GM23338 (cell line): Measurements from ENCODE around the gene STK38. TPM values are rescaled to one million over a fixed set of nuclear protein-coding genes. Genes with fewer than 3 reads are reported as not detected.

Experiments
- ATAC-seq: fragments of 200-7000 bp; cut with Tn5 transposase; 3 replicates; pipeline ENCODE4 v1.9.1; 2020
- DNase-seq: peaks from one replicate; pipeline ENCODE4 v3.0.0-alpha.2; 2015; ENCODE audit warnings: low spot score
- H2AFZ ChIP-seq: fragments of 200-600 bp; sonication (generic); 2 replicates; pipeline ENCODE4 v1.8.0; 2016; ENCODE audit warnings: antibody characterized with exemption, mild to moderate bottlenecking, moderate library complexity
- H3F3A ChIP-seq: fragments of 200-600 bp; sonication (generic); replicated peaks from 2 replicates; pipeline ENCODE4 v1.8.0; 2017; ENCODE audit warnings: antibody characterized with exemption, mixed run types, low read depth
- H3K27ac ChIP-seq: fragments of 200-600 bp; sonication (generic); 2 replicates; pipeline ENCODE4 v1.6.1; 2016; ENCODE audit warnings: low read depth
- H3K27me3 ChIP-seq: fragments of 200-600 bp; sonication (generic); 2 replicates; pipeline ENCODE4 v1.8.0; 2016; ENCODE audit warnings: mild to moderate bottlenecking, mixed run types, moderate library complexity; ENCODE audit not compliant: insufficient read depth
- H3K36me3 ChIP-seq: fragments of 200-600 bp; sonication (generic); 2 replicates; pipeline ENCODE4 v1.8.0; 2016; ENCODE audit warnings: mild to moderate bottlenecking; ENCODE audit not compliant: insufficient read depth
- H3K4me1 ChIP-seq: fragments of 200-600 bp; sonication (generic); 2 replicates; pipeline ENCODE4 v1.8.0; 2016; ENCODE audit warnings: mild to moderate bottlenecking, moderate library complexity; ENCODE audit not compliant: insufficient read depth
- H3K4me2 ChIP-seq: fragments of 200-600 bp; sonication (generic); 2 replicates; pipeline ENCODE4 v1.7.1; 2017; ENCODE audit warnings: mixed run types
- H3K4me3 ChIP-seq: fragments of 200-600 bp; sonication (generic); 2 replicates; pipeline ENCODE4 v1.6.1; 2016; ENCODE audit warnings: mixed run types
- H3K79me2 ChIP-seq: fragments of 200-600 bp; sonication (generic); replicated peaks from 2 replicates; pipeline ENCODE4 v1.8.0; 2017; ENCODE audit warnings: mild to moderate bottlenecking; ENCODE audit not compliant: insufficient read depth
- H3K9me2 ChIP-seq: fragments of 200-600 bp; sonication (generic); 2 replicates; pipeline ENCODE4 v1.8.0; 2017; ENCODE audit not compliant: insufficient read depth
- H4K20me1 ChIP-seq: fragments of 200-600 bp; sonication (generic); replicated peaks from 2 replicates; pipeline ENCODE4 v1.8.0; 2017; ENCODE audit warnings: mild to moderate bottlenecking; ENCODE audit not compliant: insufficient read depth
- H3K27ac Mint-ChIP-seq: 2 replicates; pipeline ENCODE4 v1.8.0; 2020; ENCODE audit warnings: inconsistent platforms, mild to moderate bottlenecking, moderate library complexity, mixed read lengths
- H3K27me3 Mint-ChIP-seq: 3 replicates; pipeline ENCODE4 v1.8.0; 2022; ENCODE audit warnings: low read depth, mild to moderate bottlenecking, moderate library complexity, mixed read lengths, inconsistent platforms; ENCODE audit not compliant: insufficient read depth, poor library complexity
- H3K36me3 Mint-ChIP-seq: 3 replicates; pipeline ENCODE4 v1.8.0; 2021; ENCODE audit warnings: low read depth, mild to moderate bottlenecking, inconsistent platforms, moderate library complexity, mixed read lengths
- H3K4me1 Mint-ChIP-seq: 3 replicates; pipeline ENCODE4 v1.8.0; 2020; ENCODE audit warnings: mild to moderate bottlenecking, inconsistent platforms, mixed read lengths
- H3K4me3 Mint-ChIP-seq: 3 replicates; pipeline ENCODE4 v1.8.0; 2021; ENCODE audit warnings: moderate library complexity, mild to moderate bottlenecking, inconsistent platforms, mixed read lengths
- H3K9me3 Mint-ChIP-seq: 3 replicates; pipeline ENCODE4 v1.8.0; 2020; ENCODE audit warnings: moderate library complexity, mild to moderate bottlenecking, inconsistent platforms, mixed read lengths
- CTCF ChIP-seq, 2 experiments: fragments of 200-600 bp in 1 of 2; sonication (generic) in 1 of 2; conservative IDR thresholded peaks; 2 replicates each; pipeline versions ENCODE4 v1.5.1 to v1.6.1; 2016 to 2017; ENCODE audit warnings: antibody characterized with exemption in 2 of 2, low read depth in 2 of 2, mild to moderate bottlenecking in 2 of 2, moderate library complexity in 1 of 2
- ETS1 ChIP-seq: IDR thresholded peaks from 2 replicates; pipeline ENCODE4 v1.6.1; 2016; ENCODE audit warnings: antibody characterized with exemption
- ZNF462 ChIP-seq: fragments of 250-450 bp; sonication (Bioruptor Pico); IDR thresholded peaks from 2 replicates; pipeline ENCODE4 v1.5.0; 2020; ENCODE audit warnings: mild to moderate bottlenecking, moderate library complexity
- polyA plus RNA-seq: library from polyadenylated mRNA; unstranded; fragments of >200 nt; fragmentation: Nextera tagmentation; extraction: Ambion mirVana; gene quantifications from 2 replicates; pipeline ENCODE4 v1.2.1, GENCODE V29; 2016
- total RNA-seq: library from RNA; depleted of rRNA; stranded (reverse); fragments of >200 nt; shearing (Covaris generic); gene quantifications from 2 replicates; pipeline ENCODE4 v1.2.3, GENCODE V29; 2014

Gene STK38
- total and polyA plus RNA-seq, 2 experiments from 2014 or later, result 10.8 to 17.4 TPM

GRCh38 chr6:36516988-36517387 lies 30.3 kb downstream of the STK38 start (continued):
- TF ChIP-seq ZNF462 (no peak), CTCF (conservative IDR thresholded peaks at IDR 0.05; ENCODE audit: low read depth in 2 of 2) (no peak)

- Histone ChIP-seq H3K27me3 (no peaks in the 10 kb centered on the region), H2AFZ (no peak overlapping the region), H3K4me2 (no peak overlapping the region), H3K79me2 (no peaks in the 10 kb centered on the region), H3K4me1 (no peaks in the 10 kb centered on the region), H3K4me3 (no peak overlapping the region), H3K27ac (no peak overlapping the region), H4K20me1 (no peaks in the 10 kb centered on the region), H3K9me2 (no peaks in the 10 kb centered on the region), H3K36me3 (peaks cover 23% of the 10 kb centered on the region), H3F3A (no peaks in the 10 kb centered on the region)
- Mint-ChIP-seq H3K4me1 (no peaks in the 10 kb centered on the region), H3K9me3 (no peaks in the 10 kb centered on the region), H3K27ac (no peak overlapping the region), H3K27me3 (peaks cover 2% of the 10 kb centered on the region), H3K36me3 (peaks cover 27% of the 10 kb centered on the region), H3K4me3 (no peak overlapping the region)
- no peak for TF ChIP-seq ETS1
- ATAC-seq (no peak), DNase-seq (no peak)
Observed at GRCh38 chr6:36516559-36516958, 30.7 kb downstream of the STK38 start.
